Measurements from ENCODE around the gene OVCA2. TPM values are rescaled to one million over a fixed set of nuclear protein-coding genes. Genes with fewer than 3 reads are reported as not detected.

The OVCA2 gene
- total RNA-seq = 43.9 and 44.0 TPM in 2 replicates

DNA sequence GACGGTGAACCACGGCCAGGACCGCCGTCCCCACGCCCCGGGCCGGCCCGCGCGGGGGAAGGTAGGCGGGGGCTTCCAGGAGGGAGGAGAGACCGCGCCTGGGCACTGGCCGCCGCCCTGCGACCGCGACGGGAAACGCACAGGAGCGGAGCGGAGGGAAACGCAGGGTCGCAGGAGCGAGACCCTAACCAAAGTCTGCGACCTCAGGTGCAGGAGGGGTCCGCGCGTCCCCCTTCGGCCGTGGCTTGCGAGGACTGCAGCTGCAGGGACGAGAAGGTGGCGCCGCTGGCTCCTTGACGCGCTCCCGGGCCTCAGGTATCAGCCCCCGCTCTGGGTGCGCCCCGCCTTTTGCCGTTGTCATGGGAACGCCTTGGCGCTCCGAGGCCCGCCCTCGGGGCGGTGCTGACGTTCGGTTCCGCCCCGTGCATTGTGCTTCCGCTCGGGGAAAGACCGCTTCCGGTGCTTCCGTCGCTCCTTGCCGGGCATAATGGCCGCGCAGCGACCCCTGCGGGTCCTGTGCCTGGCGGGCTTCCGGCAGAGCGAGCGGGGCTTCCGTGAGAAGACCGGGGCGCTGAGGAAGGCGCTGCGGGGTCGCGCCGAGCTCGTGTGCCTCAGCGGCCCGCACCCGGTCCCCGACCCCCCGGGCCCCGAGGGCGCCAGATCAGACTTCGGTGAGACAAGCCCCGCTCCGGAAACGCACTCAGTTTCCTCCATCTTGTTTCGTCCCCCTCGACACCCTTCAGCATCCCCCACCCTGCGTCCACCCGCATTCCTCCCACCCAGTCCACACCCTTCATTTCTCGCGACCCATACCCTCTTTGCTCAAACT is at the start of gene OVCA2:
OVCA2 (plus strand) TSS at position 462 of the 829 bp plus-strand sequence; CDS start at position 488, 26 bp downstream.
- Mint-ChIP-seq H3K4me3 (peak within 1 kb of the TSS; percentile 96), H3K27ac (peak within 1 kb of the TSS; percentile 98), H3K36me3 (ENCODE audit: low read depth) (peaks cover 40% of the 10 kb centered on the region), H3K27me3 (ENCODE audit: insufficient read depth) (peaks cover 3% of the 10 kb centered on the region), H3K9me3 (no peaks in the 10 kb centered on the region), H3K4me1 (ENCODE audit: low read depth) (peaks cover 31% of the 10 kb centered on the region)
- intact Hi-C loops (cut with micrococcal nuclease) = loop anchor here (1.0 to 5.0 kb wide), 5 partner anchors 8 to 394 kb away; partner anchors contain the start of genes DPH1, RILP and SCARF1
- peak; percentile 97 for DNase-seq (ENCODE audit: low spot score)

DNA sequence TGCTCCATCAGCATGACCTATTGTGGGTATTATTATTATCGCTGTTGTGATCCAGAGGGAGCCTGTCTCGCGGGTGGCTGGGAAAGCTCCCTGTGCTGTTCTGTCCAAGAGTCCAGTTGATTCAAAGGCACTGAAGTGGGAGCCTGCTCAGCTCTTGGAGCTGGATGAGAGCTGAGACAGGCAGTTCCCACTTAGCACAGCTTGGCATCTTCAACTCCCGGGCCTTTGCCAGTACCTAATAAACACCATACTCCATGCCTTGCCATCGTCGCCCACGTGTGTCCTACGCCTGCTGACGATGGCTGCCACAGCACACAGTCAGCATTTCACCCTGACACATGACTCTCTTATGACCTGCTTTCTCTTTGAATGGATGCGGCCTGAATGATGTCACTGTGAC is 49.3 kb upstream of the OVCA2 start:
- DNase-seq (ENCODE audit: low spot score) = no peak
- H3K27me3 Mint-ChIP-seq (ENCODE audit: insufficient read depth) = peaks cover 32% of the 10 kb centered on the region

DNA sequence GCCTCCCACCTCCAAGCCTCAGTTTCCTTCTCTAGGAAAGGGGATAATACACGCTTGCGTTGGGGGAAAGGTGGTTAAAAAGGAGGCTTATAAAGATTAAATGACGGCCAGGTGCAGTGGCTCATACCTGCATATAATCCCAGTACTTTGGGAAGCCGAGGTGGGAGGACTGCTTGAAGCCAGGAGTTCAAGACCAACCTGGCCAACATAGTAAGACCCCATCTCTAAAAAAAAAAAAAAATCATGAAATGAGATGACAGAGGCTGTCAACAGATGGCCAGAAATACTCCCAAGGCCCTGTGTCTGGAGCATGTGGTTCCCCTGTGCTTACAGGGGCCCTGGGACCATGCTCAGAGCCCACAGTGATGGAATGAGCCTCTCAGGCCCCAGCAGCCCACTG is 47.1 kb upstream of the OVCA2 start:
- Mint-ChIP-seq H3K27ac (no peak overlapping the region), H3K4me3 (no peak overlapping the region), H3K9me3 (no peaks in the 10 kb centered on the region), H3K4me1 (ENCODE audit: low read depth) (no peaks in the 10 kb centered on the region), H3K36me3 (ENCODE audit: low read depth) (peaks cover 2% of the 10 kb centered on the region), H3K27me3 (ENCODE audit: insufficient read depth) (peaks cover 38% of the 10 kb centered on the region)
- intact Hi-C loops (cut with micrococcal nuclease) = no loop called here
- DNase-seq (ENCODE audit: low spot score) = no peak

More for the DNA sequence above, 49.3 kb upstream of the OVCA2 start:
- Mint-ChIP-seq H3K9me3 (no peaks in the 10 kb centered on the region), H3K4me1 (ENCODE audit: low read depth) (no peaks in the 10 kb centered on the region), H3K4me3 (no peak overlapping the region), H3K27ac (no peak overlapping the region), H3K36me3 (ENCODE audit: low read depth) (no peaks in the 10 kb centered on the region)
- intact Hi-C loops (cut with micrococcal nuclease) = no loop called here

DNA sequence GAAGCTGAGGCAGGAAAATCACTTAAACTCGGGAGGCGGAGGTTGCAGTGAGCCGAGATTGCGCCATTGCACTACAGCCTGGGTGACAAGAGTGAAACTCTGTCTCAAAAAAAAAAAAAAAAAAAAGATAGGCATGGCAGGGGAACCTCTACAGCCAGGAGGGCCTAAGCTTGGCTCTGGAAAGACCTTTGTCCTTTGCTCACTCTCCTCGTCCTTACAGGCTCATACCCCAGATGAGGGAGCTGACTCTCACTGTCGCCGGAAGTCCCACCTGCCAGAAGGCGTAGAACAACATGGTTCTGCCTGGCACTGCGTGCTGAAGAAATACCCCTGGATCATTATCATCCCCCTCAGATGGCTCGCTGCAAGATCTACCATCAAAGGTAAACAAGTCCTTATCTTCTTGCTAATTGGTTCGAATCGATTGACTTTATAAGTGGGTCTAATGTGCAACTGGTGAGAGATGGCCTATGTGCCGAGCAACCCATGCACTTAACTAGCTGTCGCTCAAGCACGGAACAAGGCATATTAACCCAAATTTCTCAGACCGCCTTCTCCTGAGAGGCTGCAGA is 46.4 kb upstream of the OVCA2 start:
- Mint-ChIP-seq H3K27ac (no peak overlapping the region), H3K27me3 (ENCODE audit: insufficient read depth) (peaks cover 39% of the 10 kb centered on the region), H3K4me1 (ENCODE audit: low read depth) (no peaks in the 10 kb centered on the region), H3K9me3 (no peaks in the 10 kb centered on the region), H3K36me3 (ENCODE audit: low read depth) (peaks cover 2% of the 10 kb centered on the region), H3K4me3 (no peak overlapping the region)
- no peak for DNase-seq (ENCODE audit: low spot score)
- intact Hi-C loops (cut with micrococcal nuclease) = no loop called here

- Mint-ChIP-seq H3K27me3 (ENCODE audit: insufficient read depth) (peaks cover 37% of the 10 kb centered on the region), H3K36me3 (ENCODE audit: low read depth) (peaks cover 2% of the 10 kb centered on the region), H3K9me3 (no peaks in the 10 kb centered on the region), H3K4me3 (no peak overlapping the region), H3K4me1 (ENCODE audit: low read depth) (no peaks in the 10 kb centered on the region), H3K27ac (no peak overlapping the region)
- intact Hi-C loops (cut with micrococcal nuclease) = no loop called here
- DNase-seq (ENCODE audit: low spot score) = no peak
Observed at GRCh38 chr17:1995907-1996799, 45.7 kb upstream of the OVCA2 start.

- peaks cover 37% of the 10 kb centered on the region for H3K27me3 Mint-ChIP-seq (ENCODE audit: insufficient read depth)
- no peak overlapping the region for H3K4me3 Mint-ChIP-seq
- DNase-seq (ENCODE audit: low spot score) = no peak
- H3K9me3 Mint-ChIP-seq = no peaks in the 10 kb centered on the region
- no peaks in the 10 kb centered on the region for H3K4me1 Mint-ChIP-seq (ENCODE audit: low read depth)
- intact Hi-C loops (cut with micrococcal nuclease) = no loop called here
- no peak overlapping the region for H3K27ac Mint-ChIP-seq
- H3K36me3 Mint-ChIP-seq (ENCODE audit: low read depth) = peaks cover 2% of the 10 kb centered on the region
Observed at GRCh38 chr17:1996800-1997288, 45.0 kb upstream of the OVCA2 start.

DNA sequence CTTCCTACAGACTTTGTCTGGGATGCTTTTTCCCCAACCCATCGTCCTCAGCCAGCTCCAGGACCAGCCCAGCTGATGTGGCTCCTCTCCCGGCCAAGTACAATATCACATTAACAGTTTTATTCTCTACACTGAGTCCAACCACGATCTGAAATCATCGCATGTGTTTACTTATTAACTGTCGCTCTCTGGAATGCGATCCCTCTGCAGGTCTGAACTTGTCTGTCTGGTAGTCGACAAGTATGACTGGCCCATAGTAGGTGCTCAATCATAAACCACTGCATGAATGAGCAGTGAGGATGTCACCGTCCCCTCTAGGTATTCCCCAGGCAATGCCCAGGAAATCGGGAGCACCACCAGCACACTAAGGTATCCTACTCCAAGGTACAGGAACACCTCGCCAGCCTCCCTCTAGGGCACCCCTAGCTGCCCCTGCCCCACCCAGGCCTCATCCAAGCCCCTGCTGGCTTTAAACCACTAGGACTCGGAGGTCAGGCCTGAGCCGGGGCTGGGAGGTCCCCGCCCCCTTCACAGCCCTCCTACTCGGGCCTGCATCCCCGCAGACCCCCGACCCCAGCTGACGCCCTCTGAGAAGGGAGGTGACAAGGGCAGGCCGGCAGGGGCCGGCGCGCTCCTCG is 44.4 kb upstream of the OVCA2 start:
- Mint-ChIP-seq H3K9me3 (no peaks in the 10 kb centered on the region), H3K27me3 (ENCODE audit: insufficient read depth) (peaks cover 37% of the 10 kb centered on the region), H3K4me1 (ENCODE audit: low read depth) (no peaks in the 10 kb centered on the region), H3K36me3 (ENCODE audit: low read depth) (peaks cover 2% of the 10 kb centered on the region), H3K4me3 (no peak overlapping the region), H3K27ac (no peak overlapping the region)
- DNase-seq (ENCODE audit: low spot score) = no peak
- intact Hi-C loops (cut with micrococcal nuclease) = no loop called here

GRCh38 chr17:1997927-1998742 is 43.7 kb upstream of the OVCA2 start:
- Mint-ChIP-seq H3K9me3 (no peaks in the 10 kb centered on the region), H3K4me1 (ENCODE audit: low read depth) (no peaks in the 10 kb centered on the region), H3K4me3 (no peak overlapping the region), H3K27me3 (ENCODE audit: insufficient read depth) (peaks cover 36% of the 10 kb centered on the region), H3K27ac (no peak overlapping the region), H3K36me3 (ENCODE audit: low read depth) (peaks cover 2% of the 10 kb centered on the region)
- no peak for DNase-seq (ENCODE audit: low spot score)
- intact Hi-C loops (cut with micrococcal nuclease) = no loop called here

- intact Hi-C loops (cut with micrococcal nuclease) = no loop called here
- Mint-ChIP-seq H3K27ac (no peak overlapping the region), H3K4me3 (peak overlapping the region; percentile 58), H3K27me3 (ENCODE audit: insufficient read depth) (peaks cover 36% of the 10 kb centered on the region), H3K9me3 (no peaks in the 10 kb centered on the region), H3K4me1 (ENCODE audit: low read depth) (no peaks in the 10 kb centered on the region), H3K36me3 (ENCODE audit: low read depth) (peaks cover 2% of the 10 kb centered on the region)
- DNase-seq (ENCODE audit: low spot score) = no peak
Observed at GRCh38 chr17:1999557-2000251, 42.1 kb upstream of the OVCA2 start.

GRCh38 chr17:2002767-2003329 is 39.0 kb upstream of the OVCA2 start:
- H3K4me3 Mint-ChIP-seq = no peak overlapping the region
- H3K36me3 Mint-ChIP-seq (ENCODE audit: low read depth) = peaks cover 2% of the 10 kb centered on the region
- no peaks in the 10 kb centered on the region for H3K9me3 Mint-ChIP-seq
- intact Hi-C loops (cut with micrococcal nuclease) = no loop called here
- peaks cover 17% of the 10 kb centered on the region for H3K27me3 Mint-ChIP-seq (ENCODE audit: insufficient read depth)
- H3K4me1 Mint-ChIP-seq (ENCODE audit: low read depth) = no peaks in the 10 kb centered on the region
- H3K27ac Mint-ChIP-seq = no peak overlapping the region
- DNase-seq (ENCODE audit: low spot score) = no peak

- DNase-seq (ENCODE audit: low spot score) = no peak
- Mint-ChIP-seq H3K36me3 (ENCODE audit: low read depth) (peaks cover 2% of the 10 kb centered on the region), H3K4me3 (no peak overlapping the region), H3K27ac (no peak overlapping the region), H3K27me3 (ENCODE audit: insufficient read depth) (peaks cover 17% of the 10 kb centered on the region), H3K9me3 (no peaks in the 10 kb centered on the region), H3K4me1 (ENCODE audit: low read depth) (no peaks in the 10 kb centered on the region)
- intact Hi-C loops (cut with micrococcal nuclease) = no loop called here
Observed at GRCh38 chr17:2003525-2003924, 38.3 kb upstream of the OVCA2 start.
